Hematopoietic multipotent progenitor cell treated with erythropoietin and hydrocortisone succinate and interleukin-3 and kit ligand, for 4 days (in vitro differentiated cells): Measurements from ENCODE around the gene COL4A3.
A peak's percentile ranks its signal among the peaks of the same experiment; 100 is the strongest.

Source experiments
- DNase-seq: peaks from one replicate; pipeline ENCODE4 v3.0.0-alpha.2; 2015

The COL4A3 gene

GRCh38 chr2:227348324-227348723, 183.9 kb downstream of the COL4A3 start:
- DNase-seq = no peak

- no peak for DNase-seq
Measured at GRCh38 chr2:227349989-227350612, 185.7 kb downstream of the COL4A3 start.

GRCh38 chr2:227351639-227352038, 187.2 kb downstream of the COL4A3 start:
- no peak for DNase-seq

- DNase-seq = no peak
Measured at GRCh38 chr2:227360351-227360750, 195.9 kb downstream of the COL4A3 start.

GRCh38 chr2:227363756-227364155, 199.3 kb downstream of the COL4A3 start:
- DNase-seq = peak; percentile 32
